Erythroblast (primary cell): ENCODE results near the gene MYL7.
"Not testable (repeated sequence)": the region's sequence is repeated elsewhere in the genome, so short reads cannot be mapped to it uniquely, and the experiment has no call there.

Experiments
- DNase-seq, 2 experiments: peaks; one replicate each; lab custom pipeline; 2025; lab: John Stamatoyannopoulos, UW
- GATA1 ChIP-seq: IDR thresholded peaks from 2 replicates; pipeline ENCODE4 v1.6.1; 2011; ENCODE audit warnings: low read depth, mild to moderate bottlenecking, control low read depth, low read length, moderate library complexity
- POLR2A ChIP-seq: IDR thresholded peaks from 2 replicates; pipeline ENCODE4 v1.6.1; 2011; ENCODE audit warnings: mild to moderate bottlenecking, low read length

MYL7 gene

GRCh38 chr7:44180631-44181030 lies 39.5 kb upstream of the MYL7 start:
- TF ChIP-seq POLR2A (no peak), GATA1 (no peak)
- no peak for DNase-seq

GRCh38 chr7:44177570-44178131 lies 36.5 kb upstream of the MYL7 start:
- DNase-seq, result no peak
- TF ChIP-seq GATA1, result no peak
- no peak for TF ChIP-seq POLR2A

- DNase-seq, result no peak
- TF ChIP-seq POLR2A (no peak), GATA1 (no peak)
Observed at GRCh38 chr7:44176486-44176885, 35.4 kb upstream of the MYL7 start.

GRCh38 chr7:44175730-44176129 lies 34.6 kb upstream of the MYL7 start:
- no peak for TF ChIP-seq POLR2A
- no peak for TF ChIP-seq GATA1
- DNase-seq, result no peak

GRCh38 chr7:44174694-44174948 lies 33.5 kb upstream of the MYL7 start:
- not testable (repeated sequence) for DNase-seq

- TF ChIP-seq POLR2A (no peak), GATA1 (no peak)
- DNase-seq, result no peak
Observed at GRCh38 chr7:44173911-44174693, 33.0 kb upstream of the MYL7 start.

GRCh38 chr7:44172803-44173424 lies 31.8 kb upstream of the MYL7 start:
- TF ChIP-seq GATA1 (no peak), POLR2A (no peak)

GRCh38 chr7:44172352-44172751 lies 31.2 kb upstream of the MYL7 start:
- DNase-seq, result no peak
- TF ChIP-seq POLR2A (no peak), GATA1 (no peak)

More at GRCh38 chr7:44172803-44173424, 31.8 kb upstream of the MYL7 start:
- DNase-seq, result no peak

- not testable (repeated sequence) for DNase-seq
Observed at GRCh38 chr7:44171901-44172300, 30.8 kb upstream of the MYL7 start.

GRCh38 chr7:44167920-44168319 lies 26.8 kb upstream of the MYL7 start:
- TF ChIP-seq GATA1 (no peak), POLR2A (no peak)
- DNase-seq, result no peak

GRCh38 chr7:44163591-44163990 lies 22.5 kb upstream of the MYL7 start:
- DNase-seq, result no peak
- no peak for TF ChIP-seq POLR2A
- TF ChIP-seq GATA1, result no peak

GRCh38 chr7:44162785-44163395 lies 21.8 kb upstream of the MYL7 start:
- no peak for DNase-seq
- no peak for TF ChIP-seq GATA1
- no peak for TF ChIP-seq POLR2A

GRCh38 chr7:44162179-44162578 lies 21.0 kb upstream of the MYL7 start:
- TF ChIP-seq POLR2A, result no peak
- no peak for TF ChIP-seq GATA1
- DNase-seq, result no peak

- no peak for DNase-seq
- no peak for TF ChIP-seq POLR2A
- no peak for TF ChIP-seq GATA1
Observed at GRCh38 chr7:44161371-44161770, 20.2 kb upstream of the MYL7 start.
